RPMI7951 (cell line): ENCODE results near the gene GSTCD. TPM values are rescaled to one million over a fixed set of nuclear protein-coding genes. Genes with fewer than 3 reads are reported as not detected.
"Not testable (repeated sequence)": the region's sequence is repeated elsewhere in the genome, so short reads cannot be mapped to it uniquely, and the experiment has no call there.

Experiments used
- DNase-seq: peaks from one replicate; pipeline ENCODE4 v3.0.0-alpha.2; 2012; ENCODE audit warnings: low read depth
- total RNA-seq: library from RNA; depleted of rRNA; stranded (reverse); fragments of >200 nt; shearing (Covaris generic); gene quantifications from 2 replicates; pipeline ENCODE4 v1.2.3, GENCODE V29; 2014

GSTCD gene
- total RNA-seq, 1 experiment from 2014 or later: 17.7 TPM

DNA sequence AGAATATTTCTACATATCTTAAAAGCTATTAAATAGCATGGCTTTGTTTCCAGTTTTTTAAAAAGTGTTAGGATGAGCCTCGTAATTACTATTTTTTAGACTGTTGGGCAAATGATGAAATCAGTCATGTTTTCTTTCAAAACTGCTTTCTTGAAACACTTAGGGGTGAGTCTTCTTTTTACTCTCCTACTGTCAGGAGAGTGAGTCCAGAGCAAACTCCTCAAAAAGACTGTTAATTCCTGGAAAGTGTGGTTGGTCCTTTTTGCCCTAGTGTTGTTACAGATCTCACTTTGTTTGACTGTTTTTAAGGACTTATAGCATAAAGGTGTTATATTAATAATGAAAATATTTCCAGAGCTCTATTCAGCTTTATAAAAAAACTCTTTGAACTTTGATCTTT, 6.3 kb downstream of the GSTCD start:
- DNase-seq: no peak

DNA sequence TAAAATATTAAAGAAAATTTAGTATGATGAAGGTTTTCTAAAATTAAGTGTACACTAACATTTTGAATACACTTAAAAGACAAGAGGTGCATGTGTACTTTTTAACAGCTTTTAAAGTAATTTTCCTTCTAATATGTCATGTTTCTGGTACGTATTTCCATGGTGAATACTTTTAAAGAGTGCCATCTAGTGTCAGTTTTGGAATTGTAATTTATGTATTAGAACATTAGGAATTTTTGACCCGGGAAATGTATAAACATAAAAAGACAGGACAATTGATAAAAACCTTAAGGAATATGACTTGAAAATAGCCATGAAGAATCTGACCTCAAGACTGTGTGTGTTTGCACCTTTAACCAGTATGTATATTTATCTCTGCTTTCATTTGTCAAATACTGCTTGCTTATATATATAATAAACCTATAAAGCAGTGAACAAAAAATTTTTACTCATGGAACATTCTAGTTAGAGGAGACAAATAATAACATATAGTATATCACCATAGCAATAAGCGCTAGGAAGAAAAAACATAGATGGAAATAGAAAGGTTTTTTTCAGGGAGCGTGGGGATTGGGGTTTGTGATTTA, 7.2 kb downstream of the GSTCD start:
- DNase-seq: peak; percentile 37

DNA sequence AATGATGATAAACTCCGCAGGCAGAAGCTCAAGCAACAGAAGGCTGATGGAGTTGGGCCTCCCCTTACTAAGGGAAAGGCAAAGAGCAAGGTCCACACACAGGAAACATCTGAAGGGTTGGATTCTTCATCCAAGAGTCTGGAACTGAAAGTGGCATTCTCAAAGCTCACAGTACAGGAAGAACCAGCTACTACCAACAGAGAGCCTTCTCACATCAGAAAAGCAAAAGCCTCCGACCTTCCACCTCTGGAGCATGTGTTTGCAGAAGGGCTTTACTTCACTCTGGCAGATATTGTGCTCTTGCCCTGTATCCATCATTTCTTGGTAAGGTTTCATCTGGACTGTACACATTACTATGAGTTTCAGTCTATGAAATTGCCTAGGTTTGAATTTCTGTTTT, 10.6 kb downstream of the GSTCD start:
- no peak for DNase-seq

DNA sequence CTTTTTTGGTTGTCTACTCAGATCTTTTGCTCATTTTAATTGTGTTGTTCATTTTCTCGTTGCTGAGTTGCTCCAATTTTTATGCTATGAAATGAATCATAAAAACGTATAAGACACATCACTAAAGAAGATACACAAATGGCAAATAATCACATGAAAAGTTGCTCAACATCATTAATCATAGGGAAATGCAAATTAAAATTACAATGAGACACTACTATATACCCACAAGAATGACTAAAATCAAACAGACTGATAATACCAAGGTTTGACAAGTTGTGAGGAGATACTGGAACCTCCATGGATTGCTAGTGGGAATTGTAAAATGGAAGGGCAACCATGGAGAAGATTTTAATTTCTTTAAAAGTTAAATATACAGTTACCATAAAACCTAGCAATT, 17.0 kb downstream of the GSTCD start:
- DNase-seq: no peak

DNA sequence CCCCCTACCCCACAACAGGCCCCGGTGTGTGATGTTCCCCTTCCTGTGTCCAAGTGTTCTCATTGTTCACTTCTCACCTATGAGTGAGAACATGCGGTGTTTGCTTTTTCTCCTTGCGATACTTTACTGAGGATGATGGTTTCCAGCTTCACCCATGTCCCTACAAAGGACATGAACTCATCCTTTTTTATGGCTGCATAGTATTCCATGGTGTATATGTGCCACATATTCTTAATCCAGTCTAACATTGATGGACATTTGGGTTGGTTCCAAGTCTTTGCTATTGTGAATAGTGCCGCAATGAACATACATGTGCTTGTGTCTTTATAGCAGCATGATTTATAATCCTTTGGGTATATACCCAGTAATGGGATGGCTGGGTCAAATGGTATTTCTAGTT, 21.3 kb downstream of the GSTCD start:
- DNase-seq: not testable (repeated sequence)

DNA sequence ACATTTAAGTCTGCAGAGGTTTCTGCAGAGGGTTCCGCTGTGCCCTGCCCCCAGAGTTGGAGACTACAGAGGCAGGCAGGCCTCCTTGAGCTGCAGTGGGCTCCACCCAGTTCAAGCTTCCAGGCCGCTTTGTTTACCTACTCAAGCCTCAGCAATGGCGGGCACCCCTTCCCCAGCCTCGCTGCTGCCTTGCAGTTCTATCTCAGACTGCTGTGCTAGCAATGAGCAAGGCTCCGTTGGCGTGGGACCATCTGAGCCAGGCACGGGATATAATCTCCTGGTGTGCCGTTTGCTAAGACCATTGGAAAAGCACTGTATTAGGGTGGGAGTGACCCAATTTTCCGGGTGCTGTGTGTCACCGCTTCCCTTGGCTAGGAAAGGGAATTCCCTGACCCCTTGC, 26.6 kb downstream of the GSTCD start:
- DNase-seq: not testable (repeated sequence)

DNA sequence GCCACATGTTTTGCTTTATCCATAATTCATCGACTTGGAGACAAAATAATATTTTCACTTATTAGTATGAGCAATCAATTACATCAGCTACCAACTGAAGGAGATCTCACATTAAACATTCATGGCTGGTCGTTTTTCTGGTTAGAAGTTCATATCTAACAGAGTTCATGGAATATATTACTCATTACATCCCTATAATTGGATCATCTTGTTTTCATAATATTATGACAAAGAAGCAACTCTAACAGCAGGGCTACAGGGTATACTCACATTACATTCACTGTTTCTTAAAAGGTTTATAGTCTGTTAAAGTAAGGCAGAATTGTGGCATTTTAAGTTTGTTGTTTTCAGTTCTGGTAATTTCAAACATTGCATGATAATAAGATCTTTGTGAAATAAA, 33.0 kb downstream of the GSTCD start:
- no peak for DNase-seq

DNA sequence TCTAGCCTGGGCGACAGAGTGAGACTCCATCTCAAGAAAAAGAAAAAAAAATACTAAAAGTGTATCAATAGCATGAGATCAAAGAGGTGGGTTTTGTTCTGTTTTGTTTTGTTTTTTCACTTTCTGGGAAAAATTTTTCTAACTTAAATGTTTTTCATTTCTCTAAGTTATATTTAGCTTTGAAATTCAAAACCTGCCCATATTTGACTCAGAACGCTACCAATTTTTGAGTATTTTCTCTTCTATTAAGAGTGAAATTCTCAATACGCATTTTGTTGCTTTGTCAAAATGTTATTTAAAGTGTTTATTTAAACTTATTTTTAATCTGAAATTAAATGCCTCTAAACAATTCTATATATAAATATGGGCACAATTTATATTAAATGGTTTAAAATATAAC, 39.6 kb downstream of the GSTCD start:
- DNase-seq: no peak

DNA sequence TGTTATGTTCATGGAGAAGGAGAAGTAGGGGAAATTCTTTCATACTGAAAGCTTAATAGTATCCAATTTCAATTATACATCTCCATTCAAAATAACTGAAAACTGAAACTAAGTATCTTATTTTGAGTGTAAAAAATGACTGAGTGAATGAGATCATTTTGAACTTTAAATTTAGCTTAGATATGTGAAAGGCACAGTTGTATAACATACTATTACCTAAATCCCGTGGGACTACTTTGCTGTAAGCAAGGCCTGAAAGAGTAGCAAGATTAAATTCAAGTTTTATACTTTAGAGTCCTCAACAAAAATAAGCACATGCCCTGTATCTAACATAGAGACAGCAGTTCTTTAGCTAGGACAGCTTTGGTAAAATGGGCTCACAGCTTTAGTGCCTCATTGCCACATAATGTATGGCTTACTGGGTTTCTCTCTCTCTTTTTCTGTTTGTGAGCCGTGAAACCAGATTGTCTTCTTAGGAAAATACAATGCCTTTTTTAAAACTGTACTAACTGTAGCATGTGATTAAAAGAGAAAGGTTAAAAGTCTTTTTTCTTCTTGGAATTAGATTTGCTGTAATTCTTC, 43.2 kb downstream of the GSTCD start:
- DNase-seq: no peak

DNA sequence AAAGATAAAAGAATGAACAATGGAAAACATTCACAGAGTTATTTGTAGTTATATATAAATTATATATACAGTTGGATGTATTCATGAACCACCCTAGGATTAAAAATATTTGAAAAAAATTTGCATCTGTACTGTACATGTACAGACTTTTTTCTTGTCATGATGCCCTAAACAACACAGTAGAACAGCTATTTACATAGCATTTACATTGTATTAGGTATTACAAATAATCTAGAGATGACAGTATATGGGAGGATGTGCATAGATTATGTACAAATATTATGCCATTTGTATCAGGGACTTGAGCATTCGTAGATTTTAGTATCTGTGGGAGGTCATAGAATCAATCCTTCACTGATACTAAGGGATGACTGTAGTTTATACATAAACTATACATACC, 44.8 kb downstream of the GSTCD start:
- DNase-seq: no peak

DNA sequence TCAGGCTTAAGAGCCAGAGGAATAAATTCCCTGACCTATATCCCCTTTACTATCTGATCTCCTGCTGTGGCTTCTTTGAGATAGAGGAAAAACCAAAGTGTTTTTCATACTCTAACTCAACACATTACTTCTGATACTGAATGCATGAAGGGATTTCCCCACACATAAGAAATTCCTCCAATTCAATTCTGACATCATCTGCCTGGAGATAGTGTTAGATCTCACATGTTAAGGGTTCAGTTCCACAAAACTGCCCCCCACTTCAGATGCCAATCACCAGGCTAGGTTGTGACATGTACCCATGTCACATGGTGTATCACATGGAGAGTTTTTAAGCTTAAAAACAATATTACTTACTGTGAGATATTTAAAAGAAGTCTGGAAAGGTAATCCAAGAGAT, 46.8 kb downstream of the GSTCD start:
- no peak for DNase-seq

DNA sequence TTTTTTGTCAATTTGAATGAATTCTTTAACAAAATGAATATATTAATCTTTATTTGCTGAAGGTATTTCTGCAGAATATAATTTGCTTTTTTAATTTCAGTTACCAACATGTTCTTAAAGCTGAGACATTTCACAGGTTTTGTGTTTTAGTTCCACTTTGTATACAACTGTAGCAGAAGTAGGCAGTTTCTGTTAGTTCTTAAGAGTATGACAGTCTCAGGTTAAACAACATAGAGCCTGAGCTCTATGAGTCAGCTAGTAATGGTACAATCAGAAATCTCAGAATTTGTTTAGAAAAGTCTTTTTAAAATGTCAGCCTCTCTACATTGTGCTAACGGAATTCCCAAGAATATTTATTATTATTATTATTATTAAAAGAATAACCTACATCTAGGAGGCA, 50.4 kb downstream of the GSTCD start:
- no peak for DNase-seq

DNA sequence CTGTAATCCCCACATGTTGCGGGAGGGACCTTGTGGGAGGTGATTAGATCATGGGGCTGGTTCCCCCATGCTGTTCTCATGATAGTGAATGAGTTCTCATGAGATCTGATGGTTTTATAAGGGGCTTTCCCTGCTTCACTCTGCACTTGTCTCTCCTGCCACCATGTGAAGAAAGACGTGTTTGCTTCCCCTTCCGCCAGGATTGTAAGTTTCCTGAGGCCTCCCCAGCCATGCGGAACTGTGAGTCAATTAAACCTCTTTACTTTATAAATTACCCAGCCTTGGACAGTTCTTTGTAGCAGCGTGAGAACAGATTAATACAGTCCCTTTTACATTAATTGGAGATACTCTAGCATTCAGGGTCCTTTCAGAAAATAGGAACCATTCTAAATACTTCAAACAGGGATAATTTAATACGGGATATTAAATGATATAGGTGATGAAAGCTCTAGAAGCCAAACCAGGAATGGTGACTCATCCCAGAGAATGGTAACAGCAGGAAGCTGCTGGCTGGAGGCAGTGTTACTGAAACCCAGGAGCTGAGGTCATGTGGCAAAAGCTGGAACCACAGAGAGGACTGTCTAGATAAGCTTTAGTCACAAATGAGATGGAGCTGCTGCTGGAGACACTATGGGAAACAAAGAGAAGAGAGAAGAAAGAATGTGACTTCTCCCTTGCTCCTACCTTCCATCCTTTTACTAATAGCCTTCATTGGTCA, 57.3 kb downstream of the GSTCD start:
- DNase-seq: peak; percentile 90

DNA sequence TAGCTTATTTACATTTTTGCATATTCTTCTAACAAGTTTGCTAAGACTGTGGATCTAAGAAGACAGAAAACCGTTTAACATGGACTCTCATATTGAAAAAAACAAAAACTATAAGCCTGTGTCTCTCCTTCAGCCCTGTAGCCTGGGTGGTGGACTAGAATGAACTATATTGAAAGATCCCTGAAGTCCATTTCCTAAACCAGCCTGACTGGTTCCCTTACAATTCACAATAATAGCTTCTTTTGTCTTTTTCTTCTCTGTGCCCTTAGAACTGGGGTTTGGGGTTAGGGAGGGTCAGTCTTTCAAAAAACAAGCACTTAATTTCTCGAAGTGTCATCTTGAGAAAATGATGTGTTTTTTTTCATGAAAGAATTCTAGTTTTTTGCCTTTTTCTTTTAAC, 59.0 kb downstream of the GSTCD start:
- DNase-seq: no peak

DNA sequence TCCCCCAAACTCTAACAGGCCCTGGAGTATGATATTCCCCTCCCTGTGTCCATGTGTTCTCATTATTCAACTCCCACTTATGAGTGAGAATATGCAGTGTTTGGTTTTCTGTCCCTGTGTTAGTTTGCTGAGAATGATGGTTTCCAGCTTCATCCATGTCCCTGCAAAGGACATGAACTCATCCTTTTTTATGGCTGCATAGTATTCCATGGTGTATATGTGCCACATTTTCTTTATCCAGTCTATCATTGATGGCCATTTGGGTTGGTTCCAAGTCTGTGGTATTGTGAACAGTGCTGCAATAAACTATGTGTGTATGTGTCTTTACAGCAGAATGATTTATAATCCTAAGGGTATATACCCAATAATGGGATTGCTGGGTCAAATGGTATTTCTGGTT, 61.9 kb downstream of the GSTCD start:
- DNase-seq: not testable (repeated sequence)

DNA sequence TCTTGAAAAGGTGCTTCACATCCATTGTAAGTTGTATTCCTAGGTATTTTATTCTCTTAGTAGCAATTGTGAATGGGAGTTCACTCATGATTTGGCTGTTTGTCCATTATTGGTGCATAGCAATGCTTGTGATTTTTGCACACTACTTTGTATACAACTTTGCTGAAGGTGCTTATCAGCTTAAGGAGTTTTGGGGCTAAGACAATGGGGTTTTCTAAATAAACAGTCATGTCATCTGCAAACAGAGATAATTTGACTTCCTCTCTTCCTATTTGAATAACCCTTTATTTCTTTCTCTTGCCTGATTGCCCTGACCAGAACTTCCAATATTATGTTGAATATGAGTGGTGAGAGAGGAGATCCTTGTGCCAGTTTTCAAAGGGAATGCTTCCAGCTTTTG, 63.5 kb downstream of the GSTCD start:
- DNase-seq: not testable (repeated sequence)

DNA sequence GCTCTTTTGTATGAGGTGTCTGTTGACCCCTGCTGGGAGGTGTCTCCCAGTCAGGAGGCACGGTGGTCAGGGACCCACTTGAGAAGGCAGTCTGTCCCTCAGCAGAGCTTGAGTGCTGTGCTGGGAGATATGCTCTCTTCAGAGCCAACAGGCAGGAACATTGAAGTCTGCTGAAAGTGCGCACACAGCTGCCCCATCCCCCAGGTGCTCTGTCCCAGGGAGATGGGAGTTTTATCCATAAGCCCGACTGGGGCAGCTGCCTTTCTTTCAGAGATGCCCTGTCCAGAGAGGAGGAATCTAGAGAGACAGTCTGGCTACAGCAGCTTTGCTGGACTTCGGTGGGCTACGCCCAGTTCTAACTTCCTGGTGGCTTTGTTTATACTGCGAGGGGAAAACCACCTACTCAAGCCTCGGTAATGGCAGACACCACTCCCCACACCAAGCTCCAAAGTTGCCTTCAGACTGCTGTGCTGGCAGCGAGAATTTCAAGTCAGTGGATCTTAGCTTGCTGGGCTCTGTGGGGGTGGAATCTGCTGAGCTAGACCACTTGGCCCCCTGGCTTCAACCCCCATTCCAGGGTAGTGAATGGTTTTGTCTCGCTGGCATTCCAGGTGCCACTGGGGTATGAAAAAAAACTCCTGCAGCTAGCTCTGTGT, 67.3 kb downstream of the GSTCD start:
- DNase-seq: not testable (repeated sequence)

DNA sequence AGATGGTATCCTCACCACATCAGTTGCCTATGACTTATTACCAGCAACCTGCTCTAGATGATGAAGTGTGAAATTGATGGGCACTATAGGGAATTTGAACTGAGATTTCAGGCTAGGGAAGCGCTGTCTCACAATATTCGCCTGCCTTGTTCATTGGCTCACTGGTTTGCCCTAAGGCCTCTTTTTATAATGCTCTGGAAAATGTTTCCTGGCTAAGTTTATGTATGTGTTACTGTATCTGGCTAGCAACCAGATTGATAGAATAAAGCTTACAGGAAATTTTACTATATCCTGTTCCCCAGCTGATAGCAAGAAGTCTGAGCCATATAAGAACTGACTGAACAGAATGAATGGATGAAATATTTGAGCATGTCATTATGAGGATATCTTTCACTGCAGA, 71.6 kb downstream of the GSTCD start:
- DNase-seq: no peak

DNA sequence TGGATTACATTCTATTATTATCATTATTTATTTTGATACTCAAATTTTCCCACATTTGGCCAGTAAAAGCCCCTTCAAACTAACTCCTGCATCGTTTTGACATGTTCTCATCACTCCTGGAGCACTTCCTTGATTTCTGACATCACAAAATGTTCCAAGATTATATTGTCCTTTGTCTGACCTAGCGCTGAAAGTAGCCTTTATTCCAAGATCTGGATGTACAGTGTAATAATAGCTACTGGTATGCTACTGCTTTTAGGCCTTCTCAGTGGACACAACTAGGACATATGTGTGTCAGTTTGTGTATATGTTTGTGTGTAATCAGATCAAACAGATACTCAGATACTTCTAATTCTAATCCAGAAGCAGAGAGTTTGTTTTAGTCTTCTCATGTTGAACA, 76.2 kb downstream of the GSTCD start:
- DNase-seq: no peak

DNA sequence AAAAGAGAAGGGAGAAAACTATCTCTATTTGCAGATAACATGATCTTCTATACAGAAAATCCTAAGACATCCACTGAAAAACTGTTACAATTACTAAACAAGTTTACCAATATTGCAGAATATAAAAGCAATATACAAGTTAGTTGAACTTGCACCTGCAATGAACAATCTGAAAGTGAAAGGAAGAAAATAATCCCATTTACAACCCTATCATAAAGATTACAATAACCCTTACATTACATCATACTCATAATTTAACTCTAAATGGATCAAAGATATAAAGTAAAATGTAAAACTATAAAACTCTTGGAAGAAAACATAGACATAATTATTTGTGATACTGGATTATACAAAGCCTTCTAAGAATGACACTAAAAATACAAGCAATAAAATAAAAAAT, 77.2 kb downstream of the GSTCD start:
- no peak for DNase-seq

DNA sequence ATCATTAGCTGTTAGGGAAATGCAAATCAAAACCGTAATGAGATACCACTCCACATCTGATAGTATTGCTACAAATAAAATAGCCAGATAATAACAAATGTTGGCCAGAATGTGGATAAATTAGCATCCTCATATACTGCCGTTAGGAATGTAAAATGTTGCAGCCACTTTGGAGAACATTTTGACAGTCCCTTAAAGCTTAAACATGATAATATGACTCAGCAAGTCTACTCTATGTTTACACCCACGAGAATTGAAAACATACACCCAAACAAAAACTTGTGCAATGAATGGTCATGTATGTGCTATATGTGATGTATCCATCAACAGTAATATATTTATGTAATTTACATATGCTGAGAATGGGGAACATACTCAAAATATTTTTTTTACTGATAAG, 78.2 kb downstream of the GSTCD start:
- DNase-seq: no peak

DNA sequence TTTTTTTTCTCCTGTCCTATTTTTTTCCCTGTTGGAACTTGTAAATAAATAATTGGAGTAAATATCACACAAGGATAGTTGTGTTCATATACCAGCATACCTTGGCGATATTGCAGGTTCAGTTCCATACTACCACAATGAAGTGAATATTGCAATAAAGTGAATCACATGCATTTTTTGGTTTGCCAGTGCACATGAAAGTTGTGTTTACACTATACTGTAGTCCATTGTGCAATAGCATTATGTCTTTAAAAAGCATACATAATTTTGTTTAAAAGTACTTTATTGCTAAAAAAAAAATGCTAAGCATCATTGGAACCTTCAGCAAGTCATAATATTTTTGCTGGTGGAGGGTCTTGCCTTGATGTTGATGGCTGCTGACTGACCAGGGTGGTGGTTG, 88.6 kb downstream of the GSTCD start:
- DNase-seq: no peak

DNA sequence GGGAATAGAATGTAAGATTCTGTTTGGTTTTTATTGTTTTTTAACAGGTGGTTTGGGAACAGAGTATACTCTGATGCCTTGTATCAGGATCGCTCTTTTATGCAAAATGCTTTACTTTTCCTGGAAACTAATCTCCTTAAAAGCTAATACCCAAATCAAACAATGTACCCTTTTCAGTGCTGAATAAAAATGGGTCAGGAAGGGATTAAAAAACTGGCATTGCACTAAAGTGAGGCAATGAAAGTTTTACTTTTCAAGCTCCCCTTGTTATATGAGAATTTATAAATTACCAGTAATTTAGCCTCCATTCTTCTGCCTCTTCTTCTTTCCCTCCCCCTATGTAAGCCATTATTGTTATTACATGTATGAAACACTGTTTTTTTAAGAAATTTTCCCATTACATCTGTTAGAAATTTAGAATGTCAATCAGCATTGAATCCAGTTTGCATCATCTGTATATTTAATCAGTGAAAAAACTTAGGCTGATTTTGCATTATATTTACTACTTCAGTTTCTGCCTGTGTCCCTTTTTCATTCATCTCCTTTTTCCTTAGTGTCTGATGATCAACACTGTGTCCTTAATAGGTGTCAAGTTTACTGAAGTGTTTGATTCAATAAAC, 97.0 kb downstream of the GSTCD start:
- no peak for DNase-seq
